Activated naive CD4-positive, alpha-beta T cell treated with anti-CD3 and anti-CD28 coated beads, Interleukin-2, amount 50 U/mL, for 16 hours (primary cell): Measurements from ENCODE around the gene BCL6B.
A peak's percentile ranks its signal among the peaks of the same experiment; 100 is the strongest.
"Not testable (repeated sequence)": the region's sequence is repeated elsewhere in the genome, so short reads cannot be mapped to it uniquely, and the experiment has no call there.

ENCODE experiments used
- DNase-seq: peaks from one replicate; pipeline ENCODE4 v3.0.0-alpha.2; 2020

BCL6B gene, protein sequence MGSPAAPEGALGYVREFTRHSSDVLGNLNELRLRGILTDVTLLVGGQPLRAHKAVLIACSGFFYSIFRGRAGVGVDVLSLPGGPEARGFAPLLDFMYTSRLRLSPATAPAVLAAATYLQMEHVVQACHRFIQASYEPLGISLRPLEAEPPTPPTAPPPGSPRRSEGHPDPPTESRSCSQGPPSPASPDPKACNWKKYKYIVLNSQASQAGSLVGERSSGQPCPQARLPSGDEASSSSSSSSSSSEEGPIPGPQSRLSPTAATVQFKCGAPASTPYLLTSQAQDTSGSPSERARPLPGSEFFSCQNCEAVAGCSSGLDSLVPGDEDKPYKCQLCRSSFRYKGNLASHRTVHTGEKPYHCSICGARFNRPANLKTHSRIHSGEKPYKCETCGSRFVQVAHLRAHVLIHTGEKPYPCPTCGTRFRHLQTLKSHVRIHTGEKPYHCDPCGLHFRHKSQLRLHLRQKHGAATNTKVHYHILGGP

DNA sequence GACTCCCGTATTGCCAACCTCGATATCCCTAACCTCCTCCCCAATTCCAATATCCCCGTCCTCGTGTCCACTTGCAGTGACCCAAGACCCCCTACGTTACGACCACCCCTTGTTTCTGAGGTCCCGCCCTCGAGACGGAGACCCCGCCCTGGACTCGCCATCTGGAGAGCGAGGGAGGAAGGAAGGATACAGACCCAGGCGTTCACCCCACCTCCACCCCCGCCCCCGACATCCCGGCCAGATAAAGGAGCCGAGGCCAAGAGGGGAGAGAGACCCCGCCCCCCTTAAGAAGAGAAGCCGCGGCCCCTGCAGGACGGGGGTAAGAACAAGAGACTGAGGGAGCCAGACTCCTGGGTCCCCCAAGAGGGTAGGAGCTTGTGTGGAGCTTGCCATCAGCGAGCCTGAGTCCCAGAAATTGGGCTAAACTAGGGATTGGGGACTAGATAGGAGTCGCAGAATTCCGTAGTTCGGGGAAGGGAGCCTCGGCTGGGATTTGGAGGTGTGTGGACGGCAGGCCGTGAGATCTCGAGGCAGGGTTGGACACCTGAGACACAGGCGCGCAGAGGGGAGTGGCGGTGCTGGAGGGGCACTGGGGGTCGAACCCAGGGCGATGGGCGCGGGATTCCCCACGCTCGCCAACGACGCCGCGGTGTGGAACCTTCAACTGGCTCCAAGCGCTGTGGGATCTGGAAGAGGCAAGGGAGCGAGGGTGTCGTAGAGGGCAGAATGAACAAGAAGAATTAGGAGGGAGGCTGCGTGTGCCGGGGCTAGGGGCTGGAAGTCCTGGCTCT lies at the start of gene BCL6B:
BCL6B (plus strand) TSS at position 270 of the 791 bp plus-strand sequence. CDS start 622 bp downstream, outside the sequence.
- DNase-seq, result no peak

DNA sequence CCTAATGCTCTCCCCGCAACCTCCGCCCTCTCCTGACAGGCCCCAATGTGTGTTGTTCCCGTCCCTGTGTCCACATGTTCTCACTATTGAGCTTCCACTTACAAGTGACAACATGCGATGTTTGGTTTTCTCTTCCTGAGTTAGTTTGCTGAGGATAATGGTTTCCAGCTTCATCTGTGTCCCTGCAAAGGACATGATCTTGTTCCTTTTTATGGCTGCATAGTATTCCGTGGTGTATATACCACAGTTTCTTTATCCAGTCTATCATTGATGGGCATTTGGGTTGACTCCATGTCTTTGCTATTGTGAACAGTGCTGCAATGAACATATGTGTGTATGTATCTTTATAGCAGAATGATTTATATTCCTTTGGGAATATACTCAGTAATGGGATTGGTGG lies 43.4 kb upstream of the BCL6B start:
- DNase-seq, result not testable (repeated sequence)

DNA sequence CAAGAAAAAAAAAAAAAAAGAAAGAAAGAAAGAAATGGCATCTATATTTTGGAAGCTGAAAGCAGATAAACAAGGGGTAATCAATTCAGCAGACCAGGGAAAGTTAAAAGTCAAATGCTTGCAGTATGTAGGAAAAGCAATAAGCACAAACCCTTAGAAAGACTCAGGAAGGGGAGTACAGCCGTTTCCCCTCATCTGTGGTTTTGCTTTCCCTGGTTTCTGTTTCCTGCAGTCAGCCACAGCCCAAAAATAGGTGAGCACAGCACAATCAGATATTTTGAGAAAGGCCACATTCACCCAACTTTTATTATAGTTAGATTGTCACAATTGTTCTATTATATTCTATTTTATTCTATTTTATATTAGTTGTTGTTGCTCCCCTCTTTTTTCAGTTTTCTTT lies 41.4 kb upstream of the BCL6B start:
- no peak for DNase-seq

DNA sequence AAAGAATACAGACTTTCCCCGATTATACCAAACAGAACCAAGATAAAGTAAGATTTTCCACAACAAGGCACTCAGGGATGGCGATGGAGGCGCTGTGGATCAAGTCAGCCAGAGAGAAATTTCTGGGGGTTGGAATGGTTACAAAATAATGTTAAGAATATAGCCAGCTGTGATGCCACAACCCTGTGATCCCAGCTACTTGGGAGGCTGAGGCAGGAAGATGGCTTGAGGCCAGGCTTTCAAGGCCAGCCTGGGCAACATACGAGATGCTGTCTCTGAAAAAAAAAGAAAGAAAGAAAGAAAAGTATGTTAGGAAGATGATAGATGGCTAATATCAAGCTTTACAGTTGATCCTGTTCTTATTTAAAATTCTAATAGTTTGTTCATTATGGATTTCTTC lies 37.6 kb upstream of the BCL6B start:
- DNase-seq, result no peak

DNA sequence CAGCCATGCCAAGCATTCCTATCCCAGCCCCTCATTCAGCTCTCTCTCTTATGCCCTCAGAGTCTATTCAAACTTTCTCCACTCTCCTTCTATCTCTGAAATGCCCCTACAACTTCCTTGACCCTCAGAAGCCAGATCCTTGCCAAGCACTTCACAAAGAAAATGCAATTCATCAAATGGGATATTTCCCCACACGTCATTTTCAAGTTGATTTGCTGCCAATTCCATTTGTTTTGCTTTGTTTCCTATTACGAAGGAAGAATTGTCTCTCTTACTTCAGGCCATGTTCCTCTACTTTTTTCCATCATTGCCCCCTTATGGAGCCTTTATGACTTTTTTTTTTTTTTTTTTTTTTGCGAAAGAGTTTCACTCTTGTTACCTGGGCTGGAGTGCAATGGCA lies 36.2 kb upstream of the BCL6B start:
- DNase-seq, result no peak

DNA sequence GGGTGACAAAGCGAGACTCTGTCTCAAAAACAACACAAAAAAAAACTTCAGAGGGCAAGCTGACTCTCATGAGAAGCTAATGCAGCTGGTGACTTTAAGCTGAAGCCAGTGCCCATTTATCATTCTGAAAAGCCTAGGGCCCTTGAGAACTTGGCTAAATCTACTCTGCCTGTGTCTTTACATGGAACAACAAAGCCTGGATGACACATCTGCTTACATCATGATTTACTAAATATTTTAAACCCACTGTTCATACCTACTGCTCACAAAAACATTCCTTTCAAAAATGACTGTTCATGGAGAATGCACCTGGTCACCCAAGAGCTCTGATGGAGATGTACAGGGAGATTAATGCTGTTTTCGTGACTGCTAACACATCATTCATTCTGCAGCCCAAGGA lies 33.1 kb upstream of the BCL6B start:
- DNase-seq, result no peak

DNA sequence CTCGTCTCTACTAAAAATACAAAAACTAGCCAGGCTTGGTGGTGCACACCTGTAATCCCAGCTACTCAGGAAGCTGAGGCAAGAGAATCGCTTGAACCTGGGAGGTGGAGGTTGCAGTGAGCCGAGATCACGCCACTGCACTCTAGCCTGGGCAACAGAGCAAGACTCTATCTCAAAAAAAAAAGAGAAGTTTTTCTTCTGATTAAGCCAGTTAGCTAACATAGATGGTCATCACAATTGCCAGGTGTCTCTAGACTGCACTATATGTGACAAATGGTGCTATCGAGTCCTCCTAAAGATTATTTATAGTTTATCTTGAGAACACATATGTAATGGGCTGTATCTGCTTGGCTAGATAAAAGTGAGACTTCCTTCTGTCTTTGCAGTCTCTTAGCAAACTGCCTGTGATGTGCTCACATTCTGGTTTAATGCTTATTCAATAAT lies 29.2 kb upstream of the BCL6B start:
- not testable (repeated sequence) for DNase-seq

DNA sequence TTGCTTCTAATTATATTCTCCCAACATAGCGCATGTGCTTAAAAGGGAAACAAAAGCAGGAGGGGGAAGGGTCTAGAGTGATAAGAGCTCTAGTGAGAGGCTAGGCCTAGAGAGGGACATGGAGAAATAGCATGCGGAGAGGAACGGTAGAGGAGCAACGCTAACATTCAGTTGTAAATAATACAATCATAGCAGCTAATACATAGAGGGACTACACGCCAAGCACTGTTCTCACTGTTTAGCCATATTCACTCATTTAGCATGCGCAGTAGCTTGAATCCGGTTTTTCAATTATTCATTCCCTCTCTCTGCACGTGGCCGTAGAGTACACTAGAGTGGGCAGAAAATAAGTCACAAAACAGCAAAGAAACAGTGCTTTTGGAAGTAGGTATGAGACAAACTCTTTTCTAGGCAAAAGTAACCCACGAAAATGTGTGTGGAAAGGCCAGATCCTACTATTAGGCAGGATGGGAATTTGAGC lies 28.7 kb upstream of the BCL6B start:
- no peak for DNase-seq

DNA sequence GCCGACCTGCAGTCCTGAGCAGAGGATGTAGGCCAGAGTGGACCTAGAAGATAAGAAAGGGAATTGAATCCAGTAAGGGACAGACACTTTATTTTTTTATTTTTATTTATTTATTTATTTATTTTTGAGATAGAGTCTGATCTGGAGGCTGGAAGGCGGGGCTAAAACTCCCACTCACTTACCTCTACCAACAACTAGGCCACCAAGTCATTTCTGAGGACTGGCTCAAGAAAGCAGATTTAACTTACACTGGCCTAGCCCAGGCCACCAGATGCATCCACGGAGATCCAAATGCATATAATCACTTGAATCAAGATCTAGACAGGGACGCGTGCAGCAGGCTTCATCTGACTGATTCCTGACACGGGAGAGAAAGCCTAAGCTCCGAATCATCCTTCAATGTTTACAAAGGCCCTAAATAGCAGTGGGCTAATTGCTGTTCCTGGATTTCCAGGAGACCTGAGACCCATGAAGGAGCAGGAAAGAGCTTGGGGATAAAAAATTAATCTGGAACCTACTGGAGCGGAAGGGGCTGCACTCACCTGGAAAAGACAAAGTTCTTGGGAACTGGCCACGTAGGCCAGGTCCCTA lies 28.1 kb upstream of the BCL6B start:
- no peak for DNase-seq

DNA sequence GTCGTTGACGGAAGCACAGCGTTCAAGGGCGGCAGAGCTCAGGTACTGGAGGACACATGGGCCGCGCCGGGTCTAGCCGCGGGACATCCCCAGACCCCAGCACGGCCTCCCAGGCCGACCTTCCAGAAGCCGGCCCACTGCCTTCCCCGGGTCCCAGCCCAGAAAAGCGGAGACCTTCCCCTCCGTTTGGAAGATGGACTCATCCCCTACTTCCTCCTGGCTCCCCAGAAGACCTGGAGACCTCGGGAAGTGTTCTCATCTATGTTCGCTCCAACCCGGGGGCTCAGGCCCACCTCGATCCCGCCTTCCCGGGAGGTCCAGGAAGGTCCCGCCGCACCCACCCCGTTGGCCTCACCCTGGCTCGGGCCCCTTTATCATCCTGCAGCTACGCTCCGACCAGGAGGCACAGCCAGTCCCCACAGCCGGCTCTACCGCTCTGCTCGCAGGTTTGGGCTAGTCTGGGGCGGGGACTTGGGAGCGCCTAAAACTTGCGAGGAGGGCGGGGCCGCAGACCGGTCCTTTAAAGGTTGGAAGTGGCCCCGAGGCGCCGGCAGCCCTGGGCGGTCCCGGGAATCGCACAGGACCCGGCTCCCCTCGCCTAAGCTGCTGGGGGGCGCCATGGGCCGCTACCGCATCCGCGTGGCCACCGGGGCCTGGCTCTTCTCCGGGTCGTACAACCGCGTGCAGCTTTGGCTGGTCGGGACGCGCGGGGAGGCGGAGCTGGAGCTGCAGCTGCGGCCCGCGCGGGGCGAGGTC lies 27.2 kb upstream of the BCL6B start, which contains the start of gene ALOX12:
ALOX12 (plus strand) TSS at position 550 of the 756 bp plus-strand sequence; CDS start at position 619, 69 bp downstream.
- no peak for DNase-seq

DNA sequence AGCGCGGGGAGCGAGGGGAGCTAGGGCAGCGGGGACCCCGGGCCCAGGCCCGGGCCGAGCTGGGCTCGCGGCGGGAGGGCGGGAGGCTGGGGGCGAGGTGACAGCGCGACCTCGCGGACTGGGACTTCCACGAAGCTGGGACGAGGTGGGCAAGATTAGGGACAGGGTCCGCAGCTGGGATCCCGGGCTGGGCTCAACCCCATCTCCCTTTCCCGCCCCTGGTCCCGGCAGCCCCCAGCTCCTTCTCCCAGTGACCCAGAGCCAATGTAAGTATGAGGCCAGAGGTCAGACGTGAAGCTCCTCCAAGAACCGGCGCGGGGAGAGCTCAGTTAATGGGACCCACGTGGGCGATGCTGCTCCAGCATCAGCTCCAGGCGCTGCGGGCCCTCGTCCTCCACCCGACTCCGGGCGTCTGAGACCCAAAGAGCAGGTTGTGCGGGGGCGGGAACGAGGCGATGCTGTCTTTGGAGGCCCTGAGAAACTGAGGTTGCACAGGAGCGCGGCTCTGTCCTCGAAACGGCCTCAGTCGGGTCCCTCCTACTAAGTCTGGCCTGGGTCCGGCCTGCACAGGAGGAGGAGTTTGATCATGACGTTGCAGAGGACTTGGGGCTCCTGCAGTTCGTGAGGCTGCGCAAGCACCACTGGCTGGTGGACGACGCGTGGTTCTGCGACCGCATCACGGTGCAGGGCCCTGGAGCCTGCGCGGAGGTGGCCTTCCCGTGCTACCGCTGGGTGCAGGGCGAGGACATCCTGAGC lies 26.4 kb upstream of the BCL6B start:
- DNase-seq, result no peak

DNA sequence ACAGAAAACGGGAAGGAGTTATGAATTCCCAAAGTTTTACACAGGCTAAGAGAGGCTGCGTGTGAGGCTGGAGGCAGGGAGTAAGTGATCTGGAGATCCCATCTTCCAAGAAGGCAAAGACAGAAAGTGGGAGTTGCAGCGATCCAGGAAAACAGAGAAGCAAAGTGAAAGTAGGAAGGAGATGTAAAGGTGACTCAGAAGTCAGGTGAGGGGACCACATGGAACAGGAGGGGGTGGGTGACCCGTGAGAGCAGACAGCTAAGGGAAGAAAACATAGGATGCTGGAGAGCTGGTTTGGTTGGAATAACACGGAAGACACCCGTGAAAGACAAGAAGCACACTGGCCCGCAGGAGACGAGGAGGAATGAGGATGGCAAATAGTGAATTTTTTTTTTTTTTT lies 25.7 kb upstream of the BCL6B start:
- no peak for DNase-seq

DNA sequence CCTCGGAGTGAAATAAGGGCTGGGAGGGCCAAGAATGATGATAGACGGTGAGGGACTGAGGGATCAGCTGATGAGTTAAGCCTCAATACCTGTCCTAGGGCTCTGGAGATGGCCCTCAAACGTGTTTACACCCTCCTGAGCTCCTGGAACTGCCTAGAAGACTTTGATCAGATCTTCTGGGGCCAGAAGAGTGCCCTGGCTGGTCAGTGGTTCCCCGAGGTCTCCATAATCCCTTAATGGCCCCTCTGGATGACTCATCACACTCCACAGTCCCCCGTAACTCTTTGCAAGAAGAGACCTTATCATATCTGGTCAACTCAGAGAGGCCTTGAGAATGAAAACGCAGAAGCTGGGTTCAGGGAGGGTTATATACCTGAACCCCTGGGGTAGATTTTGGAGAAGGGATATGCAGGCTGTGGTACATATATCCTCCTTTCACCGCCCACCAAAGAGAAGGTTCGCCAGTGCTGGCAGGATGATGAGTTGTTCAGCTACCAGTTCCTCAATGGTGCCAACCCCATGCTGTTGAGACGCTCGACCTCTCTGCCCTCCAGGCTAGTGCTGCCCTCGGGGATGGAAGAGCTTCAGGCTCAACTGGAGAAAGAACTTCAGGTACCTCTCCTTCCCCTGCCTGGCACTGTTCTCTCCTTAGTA lies 23.9 kb upstream of the BCL6B start:
- DNase-seq, result no peak

DNA sequence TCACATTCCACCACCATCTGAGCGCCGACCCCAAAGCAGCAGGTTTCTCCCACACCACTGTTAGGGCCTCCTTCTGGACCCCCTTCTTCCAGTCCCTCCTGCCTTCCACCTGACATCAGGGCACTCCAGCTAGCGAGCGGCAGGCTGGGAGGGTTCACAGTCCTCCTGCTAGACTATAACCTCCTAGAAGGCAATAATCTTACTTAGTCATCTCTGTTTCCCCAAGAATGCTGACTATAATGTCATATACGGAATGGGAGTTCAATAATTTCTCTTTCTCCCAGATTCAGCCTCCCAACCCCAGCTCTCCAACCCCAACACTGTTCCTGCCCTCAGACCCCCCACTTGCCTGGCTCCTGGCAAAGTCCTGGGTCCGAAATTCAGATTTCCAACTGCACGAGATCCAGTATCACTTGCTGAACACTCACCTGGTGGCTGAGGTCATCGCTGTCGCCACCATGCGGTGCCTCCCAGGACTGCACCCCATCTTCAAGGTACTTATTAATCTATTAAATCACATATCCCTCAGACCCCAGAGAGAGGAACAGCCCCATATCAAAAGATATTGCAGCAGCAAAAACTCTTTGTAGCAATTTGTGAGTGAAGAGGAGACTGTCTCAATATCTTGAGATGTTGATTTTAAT lies 21.4 kb upstream of the BCL6B start:
- peak; percentile 53 for DNase-seq

DNA sequence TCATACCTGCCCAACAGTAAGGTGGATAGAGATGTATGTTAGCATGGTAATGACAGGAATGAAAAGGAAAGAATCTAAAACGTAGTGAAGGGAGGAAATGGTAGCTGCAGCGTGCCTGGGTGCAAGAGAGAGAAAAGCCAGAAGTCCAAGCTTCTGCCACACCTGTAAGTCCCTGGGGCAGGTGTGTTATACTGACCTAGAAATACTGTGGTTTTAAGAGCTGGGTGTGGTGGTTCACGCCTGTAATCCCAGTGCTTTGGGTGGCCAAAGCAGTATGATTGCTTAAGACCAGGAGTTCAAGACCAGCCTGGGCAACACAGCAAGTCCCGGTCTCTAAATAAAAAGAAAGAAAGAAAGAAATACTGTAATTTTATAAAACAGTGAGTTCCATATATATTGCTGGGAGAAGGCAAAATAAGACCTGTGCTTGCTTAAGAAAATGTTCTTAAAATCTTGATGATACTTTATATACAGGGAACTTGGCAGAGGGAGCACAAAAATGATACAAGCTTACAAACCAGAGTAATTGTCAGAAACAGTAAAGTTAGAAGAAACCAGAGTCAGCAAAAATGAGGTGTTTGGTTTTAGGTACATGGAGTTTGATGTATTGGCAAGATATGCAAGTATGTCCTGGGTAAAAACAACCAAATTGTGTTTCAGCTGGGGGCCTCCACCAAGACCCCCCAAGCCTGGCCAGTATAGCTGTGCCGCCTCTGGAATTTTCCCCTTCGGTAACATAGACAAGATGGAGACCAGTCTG lies 20.4 kb upstream of the BCL6B start:
- DNase-seq, result no peak

DNA sequence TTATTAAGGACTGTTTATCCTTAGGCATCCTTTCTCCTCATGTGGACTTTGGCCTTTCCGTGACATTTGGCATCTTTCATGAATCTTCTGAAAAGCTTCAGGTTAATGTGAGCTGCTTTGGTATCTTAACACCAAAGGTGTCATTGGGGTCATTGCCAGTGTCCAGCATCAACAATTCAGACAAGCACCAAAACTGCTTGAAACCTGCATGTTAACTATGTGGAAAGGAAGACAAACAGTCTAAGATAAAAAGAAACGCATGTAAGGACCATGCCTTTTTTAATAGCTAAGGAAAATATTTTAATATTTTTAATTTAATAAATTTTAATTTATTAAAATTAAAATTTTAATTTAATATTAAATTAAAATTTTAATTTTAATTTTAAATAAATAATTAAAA lies 19.1 kb upstream of the BCL6B start:
- DNase-seq, result no peak

DNA sequence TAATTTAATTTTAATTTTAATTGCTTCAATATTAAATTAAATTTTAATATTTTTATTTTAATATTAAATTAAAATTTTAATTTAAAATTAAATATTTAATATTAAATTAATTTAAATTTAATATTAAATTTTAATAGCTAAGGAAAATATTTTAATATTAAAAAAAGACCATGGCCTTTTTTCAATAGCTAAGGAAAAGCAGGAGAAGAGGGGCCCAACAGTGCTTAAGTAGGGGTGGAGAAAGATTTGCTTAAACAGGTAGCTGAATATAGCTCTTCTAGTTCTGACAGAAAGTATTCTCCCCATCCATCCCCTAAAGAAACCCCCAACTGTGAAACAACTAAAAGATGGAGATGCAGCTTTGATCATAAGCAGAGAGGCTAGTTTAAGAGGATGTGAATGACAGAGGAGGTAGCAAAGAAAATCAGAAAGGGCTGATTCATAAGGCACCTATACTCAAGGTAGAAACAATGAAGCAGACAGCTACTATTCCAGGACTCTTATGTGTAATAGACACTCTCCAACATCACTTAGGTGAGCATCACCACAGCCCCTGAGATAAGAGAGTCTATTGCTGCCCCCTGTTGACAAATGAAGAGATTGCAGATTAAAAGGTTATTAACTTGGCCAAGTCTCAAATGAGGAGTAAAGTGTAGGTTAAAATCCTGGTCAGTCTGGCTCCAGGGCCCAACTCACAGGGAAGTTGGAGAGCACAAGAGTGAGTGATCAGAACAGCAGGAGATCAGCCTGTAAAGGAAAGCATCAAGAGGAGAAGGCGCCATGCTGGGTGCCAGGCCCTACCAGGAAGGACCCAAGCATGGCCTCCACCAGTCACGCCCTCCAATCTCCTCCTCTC lies 18.2 kb upstream of the BCL6B start:
- no peak for DNase-seq

DNA sequence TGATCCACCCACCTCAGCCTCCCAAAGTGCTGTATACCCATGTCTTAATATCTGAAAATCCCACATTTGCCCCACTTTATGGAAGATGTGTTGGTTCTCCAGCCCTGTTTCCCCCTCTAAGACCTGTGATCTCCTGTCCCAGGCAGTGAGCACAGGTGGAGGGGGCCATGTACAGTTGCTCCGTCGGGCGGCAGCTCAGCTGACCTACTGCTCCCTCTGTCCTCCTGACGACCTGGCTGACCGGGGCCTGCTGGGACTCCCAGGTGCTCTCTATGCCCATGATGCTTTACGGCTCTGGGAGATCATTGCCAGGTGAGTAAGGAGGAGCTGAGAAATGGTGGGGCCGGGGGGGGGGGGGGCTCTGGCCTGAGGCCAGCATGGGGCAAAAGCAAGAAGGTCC lies 17.1 kb upstream of the BCL6B start:
- DNase-seq, result no peak

DNA sequence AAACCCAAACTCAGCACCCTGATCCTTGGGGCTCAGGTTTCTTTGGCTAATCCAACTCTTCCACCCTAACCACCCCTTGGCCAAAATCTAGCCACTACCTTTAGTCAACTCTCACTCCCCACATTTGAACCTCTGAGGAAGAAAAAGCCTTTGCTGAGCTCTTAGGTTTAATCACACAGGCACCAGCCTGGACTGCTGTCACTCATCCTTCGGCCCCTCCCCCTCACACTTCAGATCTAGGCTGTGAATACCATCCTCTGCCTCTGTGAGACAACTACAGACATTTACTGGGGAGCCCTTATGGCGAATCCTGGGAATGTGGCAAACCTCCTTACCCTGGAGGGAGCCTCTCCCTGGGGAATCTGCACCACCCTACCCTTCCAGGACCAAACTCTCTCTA lies 15.7 kb upstream of the BCL6B start:
- no peak for DNase-seq
